Stromal cell of bone marrow (primary cell): ENCODE results near the gene CCR8.

Source experiments
- DNase-seq: peaks from one replicate; pipeline ENCODE4 v3.0.0-alpha.2; 2012; ENCODE audit warnings: low read depth

The CCR8 gene, protein sequence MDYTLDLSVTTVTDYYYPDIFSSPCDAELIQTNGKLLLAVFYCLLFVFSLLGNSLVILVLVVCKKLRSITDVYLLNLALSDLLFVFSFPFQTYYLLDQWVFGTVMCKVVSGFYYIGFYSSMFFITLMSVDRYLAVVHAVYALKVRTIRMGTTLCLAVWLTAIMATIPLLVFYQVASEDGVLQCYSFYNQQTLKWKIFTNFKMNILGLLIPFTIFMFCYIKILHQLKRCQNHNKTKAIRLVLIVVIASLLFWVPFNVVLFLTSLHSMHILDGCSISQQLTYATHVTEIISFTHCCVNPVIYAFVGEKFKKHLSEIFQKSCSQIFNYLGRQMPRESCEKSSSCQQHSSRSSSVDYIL

DNA sequence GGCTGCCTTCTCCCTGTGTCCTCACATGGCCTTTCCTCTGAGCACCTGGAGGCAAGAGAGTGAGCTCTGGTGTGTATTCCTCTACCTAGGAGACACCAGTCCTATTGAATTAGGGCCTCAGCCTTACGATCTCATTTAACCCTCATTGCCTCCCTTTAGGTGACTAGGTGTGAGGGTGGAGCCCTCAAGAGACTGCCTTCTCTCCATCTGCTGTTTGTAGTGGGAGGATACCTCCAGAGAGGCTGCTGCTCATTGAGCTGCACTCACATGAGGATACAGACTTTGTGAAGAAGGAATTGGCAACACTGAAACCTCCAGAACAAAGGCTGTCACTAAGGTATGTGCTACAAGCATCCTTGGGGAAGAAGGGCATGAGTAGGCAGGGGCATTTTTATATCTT lies at the start of gene CCR8:
CCR8 (plus strand) TSS at position 217 of the 400 bp plus-strand sequence. CDS start 2,623 bp downstream, outside the sequence.
- no peak for DNase-seq

DNA sequence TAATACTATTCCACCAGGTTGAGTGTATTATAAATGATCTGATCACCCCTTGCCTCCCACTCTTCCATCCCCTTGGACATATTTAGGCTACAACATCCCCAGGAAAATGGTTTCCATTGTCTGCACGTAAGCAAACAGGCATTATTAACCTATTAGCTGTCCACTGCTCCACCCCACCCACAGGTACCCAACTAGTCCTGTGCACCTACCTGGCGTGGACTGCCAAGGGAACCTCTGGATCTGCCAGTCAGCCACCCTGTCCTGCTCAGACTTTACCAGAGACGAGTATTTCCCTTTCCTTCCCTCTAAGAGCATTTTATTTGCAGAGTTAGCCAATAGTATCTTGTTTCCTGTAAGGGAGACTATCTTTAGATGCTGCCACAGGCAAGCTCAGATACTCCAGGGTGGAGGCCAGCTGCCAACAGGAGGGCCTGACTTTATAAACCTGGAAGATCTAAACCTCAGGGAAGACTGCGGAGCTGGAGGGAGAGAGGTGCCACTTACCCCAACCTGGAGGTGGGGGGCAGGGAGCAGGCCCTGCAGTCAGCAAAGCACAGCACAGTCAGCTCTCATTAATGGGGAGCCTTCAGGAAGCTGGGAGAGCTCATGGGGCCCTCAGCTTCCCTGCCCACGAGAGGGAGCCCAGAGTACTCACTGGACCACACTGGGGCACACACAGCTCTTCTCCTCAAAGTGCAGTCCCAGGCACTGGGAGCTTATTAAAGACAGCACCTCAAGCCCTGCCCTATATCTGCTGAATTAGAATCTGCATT lies 49.6 kb upstream of the CCR8 start, which contains the start of gene CX3CR1:
CX3CR1 (minus strand) TSS at position 292 of the 773 bp plus-strand sequence. CDS start 13,527 bp downstream, outside the sequence.
- no peak for DNase-seq

DNA sequence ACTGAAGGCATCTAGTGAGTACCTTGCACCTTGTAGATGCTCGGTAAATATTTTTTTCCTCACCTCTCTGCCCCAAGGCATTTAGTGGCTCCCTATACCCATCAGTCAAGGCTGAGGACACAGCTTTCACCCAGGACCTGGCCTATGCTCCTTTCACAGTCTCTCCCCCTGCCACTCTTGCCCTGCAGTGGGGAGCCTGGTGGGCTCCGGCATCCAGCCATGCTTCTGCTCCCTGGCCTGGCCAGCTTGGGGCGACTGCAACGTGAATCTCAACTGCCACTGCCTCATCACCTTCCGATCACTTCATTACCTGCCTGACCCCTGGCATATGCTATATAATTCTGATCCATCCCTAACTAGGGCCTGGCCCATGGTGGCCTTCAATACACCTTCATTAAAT lies 48.9 kb upstream of the CCR8 start:
- no peak for DNase-seq

DNA sequence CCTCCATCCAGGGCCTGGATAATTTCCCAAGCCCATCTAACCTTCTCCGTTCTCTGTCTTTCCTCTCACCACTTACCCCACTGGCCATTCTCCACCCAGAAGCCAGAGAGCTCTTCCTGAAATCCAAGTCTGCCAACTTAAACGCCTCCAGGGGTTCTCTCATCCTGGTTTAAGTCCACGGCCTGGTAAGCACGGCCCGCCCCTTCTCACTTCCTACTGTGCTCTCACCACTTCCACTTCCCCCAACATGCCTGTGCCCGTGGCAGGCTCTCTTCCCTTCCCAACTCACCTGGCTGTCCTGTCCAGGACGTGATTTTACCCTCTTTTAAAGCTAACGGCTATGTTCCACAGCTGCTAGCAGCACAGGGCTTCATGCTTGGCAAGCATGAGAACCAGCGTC lies 48.0 kb upstream of the CCR8 start:
- no peak for DNase-seq

DNA sequence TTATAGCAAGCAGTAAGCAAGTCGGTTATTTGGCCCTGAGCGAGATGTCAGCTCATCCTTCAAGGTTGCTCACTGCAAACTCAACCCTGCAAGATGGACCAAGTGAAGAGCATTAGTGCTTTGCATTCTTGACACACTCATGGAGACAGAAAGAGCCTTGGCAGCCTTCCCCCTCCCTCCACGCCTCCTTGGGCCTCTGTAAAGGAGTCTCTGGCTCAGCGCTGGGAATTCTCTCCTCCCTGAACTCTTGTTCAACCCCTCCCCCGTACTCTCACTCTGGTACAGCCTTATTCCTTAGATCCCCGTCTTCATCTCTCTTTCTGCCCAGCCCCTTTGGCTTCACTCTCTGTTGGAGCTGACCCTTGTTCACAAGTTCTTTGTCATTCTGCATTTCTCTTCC lies 47.5 kb upstream of the CCR8 start:
- no peak for DNase-seq

DNA sequence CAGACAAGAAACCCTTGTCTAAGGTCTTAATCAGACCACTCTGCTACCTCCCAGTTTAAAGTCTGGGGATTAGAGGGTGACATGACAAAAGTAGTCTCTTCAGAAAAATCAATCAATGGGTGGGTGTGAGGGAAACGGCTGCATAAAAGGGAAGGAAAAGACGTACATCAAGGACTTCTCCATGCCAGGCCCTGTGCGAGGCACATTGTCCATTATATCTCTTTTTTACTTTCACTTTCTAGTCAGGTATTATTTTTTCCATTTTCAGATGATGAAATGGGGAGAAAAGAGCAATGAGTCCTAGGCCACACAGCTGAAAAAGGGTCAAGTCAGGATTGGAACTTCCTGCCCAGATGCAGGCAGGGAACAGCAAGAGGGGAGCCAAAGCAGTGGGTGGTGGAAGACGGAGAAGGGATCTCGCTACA lies 45.0 kb upstream of the CCR8 start:
- peak; percentile 8 for DNase-seq

DNA sequence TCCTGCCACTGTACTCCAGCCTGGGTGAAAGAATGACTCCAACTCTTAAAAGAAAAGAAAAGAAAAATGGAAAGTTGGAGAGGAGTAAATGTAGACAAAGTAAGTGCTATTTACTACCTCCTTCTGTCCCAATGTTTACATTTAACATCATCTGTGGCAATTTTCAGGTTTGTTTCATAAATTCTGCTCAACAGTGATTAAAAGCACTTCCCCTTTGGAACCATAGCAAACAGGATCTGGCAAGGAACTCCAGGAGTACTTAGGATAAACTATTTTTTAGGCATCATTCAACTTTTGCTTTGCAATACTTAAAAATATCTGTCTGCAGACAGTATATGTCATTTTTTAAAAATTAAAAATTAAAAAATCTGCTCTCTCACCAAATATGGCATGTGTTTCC lies 44.2 kb upstream of the CCR8 start:
- DNase-seq = no peak

DNA sequence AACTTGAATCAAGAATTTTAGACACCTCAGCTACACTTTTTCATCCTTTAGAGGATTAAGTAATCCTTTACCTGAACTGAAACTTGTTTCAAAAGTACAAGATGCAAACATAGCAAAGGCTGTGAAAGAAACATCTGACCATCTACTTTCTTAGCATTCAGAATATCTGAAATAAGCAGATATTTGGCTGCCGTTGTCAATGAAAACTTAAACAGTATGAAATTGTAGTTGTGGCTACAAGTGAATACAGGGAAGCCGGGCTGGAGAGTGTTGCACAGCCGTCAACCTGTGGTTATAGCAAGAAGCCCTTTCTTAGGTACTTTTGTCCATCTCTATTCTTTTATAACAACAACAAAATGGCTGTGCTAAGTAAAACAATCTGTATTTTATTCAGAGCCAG lies 42.7 kb upstream of the CCR8 start:
- no peak for DNase-seq

DNA sequence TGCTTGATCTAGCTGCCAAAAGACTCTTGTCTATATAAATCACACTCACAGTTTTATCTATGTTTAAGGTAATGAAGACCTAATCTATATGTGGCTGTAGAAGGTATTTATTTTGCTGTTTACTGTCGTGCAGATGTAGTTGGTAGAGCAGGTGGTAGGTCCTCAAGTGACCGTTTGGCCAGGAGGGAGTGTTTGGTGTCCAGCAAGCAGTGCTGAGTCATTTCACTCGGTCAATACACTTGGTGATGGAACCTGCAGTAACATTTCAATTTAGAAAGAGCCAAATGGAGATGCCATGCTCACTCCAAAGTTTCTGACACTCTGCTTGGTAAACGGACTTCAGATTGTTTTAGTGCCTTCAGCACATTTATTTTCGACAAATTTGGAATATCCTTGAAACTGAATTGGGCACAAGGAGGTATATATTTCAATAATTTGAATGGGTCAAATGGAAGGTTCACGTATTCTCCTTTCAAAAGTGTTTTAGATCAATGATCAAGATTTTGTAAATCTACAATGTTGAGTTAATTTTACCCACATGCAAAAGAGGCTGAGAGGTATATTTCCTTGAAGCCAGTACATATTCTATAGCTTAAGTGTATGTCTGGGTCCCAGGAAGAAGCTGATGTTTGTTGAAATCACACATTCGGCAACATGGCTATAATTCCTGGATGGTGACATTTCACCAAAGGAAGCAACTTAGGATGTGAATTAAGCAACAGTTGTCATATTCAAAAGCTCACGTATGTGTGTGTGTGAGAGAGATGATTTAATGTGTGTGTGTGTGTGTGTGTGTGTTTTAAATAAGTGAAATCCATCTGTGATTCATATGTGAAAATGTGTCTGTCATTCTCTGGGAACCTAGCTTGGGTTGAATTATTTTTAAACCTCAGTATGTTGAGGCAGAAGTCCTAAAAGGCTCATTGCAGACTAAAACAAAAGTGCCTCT lies 42.0 kb upstream of the CCR8 start:
- no peak for DNase-seq

DNA sequence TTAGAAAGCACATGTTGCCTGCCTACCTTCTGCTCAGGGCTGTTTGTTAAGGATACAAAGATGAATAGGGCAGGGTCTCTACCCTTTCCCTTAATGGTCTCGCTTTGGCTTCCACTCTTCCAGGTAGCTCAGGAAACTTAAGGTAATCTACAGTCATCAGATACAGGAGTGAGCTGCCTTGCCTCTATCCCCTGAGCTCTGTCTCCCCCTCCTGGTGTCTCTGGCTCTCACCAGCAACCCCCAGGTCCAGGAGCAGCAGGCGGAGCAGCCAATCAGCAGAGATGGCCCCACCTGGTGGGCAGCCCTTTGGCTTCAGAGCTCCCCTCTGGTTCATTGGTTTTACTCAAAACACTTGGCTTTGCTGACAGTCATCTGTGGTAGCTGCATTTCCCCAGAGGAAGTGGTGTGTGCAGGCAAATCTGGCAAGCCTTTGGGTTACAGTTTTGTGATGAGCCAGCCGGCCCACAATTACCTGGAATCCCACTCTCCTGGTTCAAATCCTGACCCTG lies 41.2 kb upstream of the CCR8 start:
- peak; percentile 31 for DNase-seq

DNA sequence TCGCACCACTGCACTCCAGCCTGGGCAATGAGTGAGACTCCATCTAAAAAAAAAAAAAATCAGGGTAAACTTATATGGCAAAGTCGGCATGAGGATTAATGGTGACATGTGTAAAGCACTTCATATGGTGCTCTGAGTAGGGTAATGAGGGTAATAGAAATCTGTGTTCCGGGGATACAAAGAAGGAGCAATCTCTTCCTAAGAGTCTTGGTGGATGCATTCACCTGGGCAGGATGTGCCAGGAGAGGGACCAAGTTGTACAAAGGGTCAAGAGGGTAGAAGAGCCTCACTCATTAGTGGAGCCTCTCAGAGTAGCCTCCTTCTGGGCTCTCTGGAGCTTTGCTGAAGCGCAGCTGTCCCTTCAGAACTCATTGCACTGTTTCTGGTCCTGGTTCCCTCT lies 40.4 kb upstream of the CCR8 start:
- no peak for DNase-seq

DNA sequence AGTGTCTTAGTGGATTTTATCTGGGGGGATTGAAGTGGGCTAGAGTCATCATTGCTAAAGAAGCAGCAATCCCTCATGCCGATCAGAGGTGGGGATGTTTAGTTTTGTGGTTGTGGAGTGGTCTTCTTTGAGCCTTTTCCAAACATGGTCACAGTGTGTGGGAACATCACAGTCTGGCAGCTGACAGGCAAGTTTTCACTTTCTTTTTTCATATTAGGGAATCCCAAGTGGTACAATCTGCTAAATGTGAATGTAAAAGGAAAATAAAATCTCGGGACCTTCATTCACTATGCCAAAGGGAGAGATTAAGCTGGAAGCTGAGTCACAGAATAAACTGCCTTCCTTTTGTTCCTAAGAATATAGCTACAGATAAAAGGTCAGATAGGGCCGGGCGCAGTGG lies 39.3 kb upstream of the CCR8 start:
- DNase-seq = peak; percentile 8

DNA sequence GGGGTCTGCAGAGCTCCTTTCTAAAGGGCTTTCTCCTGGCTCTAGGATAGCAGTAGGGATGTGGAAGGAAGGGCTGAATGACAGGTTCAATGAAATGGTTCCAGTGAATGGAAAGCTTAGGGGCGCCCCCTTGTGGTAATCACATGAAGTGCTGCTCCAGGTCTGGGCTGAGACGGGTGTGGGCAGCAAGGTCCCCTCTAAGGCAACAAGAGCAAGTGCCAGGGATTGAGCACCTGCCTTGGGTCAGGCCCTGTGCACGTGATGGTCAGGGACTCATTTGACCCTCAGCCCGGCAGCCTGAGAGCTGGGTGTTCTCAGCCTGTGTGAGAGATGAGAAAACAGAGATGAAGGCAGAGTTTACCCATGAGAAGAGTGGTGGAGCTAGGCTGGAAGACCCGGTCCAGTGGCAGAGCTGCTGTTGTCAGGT lies 37.6 kb upstream of the CCR8 start:
- DNase-seq = peak; percentile 18

DNA sequence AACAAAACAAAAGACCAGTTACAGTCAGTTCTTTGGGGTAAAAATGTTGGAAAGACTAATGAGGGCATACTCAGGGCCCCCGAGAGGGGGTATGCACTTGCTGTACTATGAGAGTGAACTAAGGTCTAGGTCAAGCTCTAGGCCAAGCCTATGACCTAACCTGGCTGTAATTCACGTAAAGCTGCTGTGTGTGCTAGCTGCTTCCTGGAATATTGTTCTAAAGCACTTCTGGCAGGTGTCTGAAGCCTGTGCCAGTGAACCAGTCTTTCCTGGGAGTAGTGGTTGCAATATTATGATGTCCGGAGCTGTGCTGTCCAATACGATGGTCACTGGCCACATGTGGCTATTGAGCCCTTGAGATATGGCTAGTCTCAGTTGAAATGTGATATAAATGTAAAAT lies 36.5 kb upstream of the CCR8 start:
- DNase-seq = no peak

DNA sequence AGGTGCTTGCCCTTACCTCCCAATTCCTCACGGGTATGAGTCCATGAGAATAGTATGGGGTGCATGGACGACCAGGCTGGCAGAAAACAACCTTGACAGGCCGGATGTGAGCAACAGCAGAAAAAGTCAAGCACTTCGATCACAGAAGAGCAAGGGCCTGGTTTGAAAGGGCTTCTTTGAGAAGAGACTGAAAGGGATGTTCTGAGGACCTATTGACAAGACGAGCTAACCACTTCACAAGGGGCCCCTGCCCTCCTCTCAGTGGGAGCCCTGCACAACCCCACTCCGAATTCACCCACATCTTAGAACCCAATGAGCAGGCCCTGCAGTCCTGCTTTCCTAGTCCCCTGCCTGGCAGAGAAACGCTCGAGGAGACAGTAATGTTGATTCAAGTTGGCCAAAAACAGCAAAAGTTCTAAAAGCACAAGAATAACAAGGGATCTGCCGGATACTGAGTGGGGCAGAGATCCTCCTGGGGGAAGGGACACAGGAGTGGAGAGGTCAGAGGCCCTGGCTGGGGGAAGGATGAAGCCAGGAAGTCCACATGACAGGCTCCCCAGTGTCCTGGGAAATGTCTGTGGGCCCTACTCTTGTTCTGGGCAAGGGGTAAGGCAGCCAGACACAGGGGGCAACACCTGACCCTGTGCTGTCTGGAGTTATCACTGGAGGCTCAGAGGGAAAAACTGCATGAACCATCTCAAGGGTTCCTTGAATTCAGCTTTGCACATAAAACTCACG lies 34.9 kb upstream of the CCR8 start:
- no peak for DNase-seq

DNA sequence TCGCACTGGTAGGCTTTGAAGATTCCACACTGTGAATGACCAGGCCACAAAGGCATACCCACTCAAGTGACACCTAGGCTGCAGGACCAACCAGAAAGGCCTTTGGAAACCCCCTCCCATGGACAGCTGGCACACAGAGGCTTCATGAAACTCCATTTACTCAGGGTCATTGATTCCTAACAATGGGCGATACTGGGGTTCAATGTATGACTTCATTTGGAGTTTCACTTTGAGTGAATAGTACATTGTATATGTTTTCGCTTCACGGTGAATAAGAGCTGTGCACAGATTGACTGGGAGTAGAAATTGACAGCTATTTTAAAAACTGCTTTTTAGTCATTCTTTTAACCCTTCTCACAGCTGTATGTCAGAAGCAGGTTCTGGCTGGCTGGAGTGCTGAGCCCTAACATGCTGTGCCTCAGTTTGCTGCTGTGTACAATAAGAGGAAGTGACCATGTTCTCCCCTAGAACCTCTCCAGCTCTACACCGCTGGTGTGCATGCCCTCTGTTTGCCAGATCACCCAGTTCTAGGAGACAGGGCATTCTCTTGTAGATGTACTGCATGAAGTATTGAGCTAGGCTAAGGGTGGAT lies 34.2 kb upstream of the CCR8 start:
- no peak for DNase-seq

DNA sequence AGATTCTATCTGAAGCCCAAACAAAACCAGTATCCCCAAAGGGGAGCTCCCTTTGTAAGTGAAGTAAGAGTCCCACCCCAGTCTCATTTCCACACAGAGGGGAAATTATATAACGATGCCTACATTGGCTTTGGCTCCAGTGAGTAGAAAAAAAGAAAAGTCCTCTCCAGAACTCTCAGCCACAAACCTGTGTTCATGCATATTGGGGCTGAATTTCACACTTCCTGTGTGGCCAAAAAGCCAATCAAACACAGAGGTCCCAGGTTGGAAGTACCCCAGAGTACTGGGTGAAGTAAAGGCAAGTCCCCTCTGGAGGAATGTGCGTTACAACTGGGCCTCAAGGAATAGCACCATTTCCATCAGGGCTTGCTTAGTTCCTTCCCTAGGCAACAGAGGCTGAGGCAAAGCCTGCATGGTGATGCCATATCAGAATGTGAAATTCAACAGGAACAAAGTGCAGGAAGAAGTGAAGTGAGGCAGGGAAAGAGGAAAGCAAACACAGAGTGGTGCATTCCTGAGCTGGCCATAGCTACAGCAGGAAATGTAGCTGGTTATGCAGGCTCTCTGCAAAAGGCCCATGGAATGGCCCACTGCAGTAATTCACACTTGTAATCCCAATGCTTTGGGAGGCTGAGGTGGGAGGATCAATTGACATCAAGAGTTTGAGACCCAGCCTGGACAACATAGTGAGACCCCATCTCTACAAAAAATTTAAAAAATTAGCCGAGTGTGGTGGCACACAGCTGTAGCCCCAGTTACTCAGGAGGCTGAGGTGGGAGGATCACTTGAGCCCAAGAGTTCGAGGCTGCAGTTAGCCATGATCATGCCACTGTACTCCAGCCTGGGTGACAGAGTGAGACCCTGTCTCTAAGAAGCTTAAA lies 33.1 kb upstream of the CCR8 start:
- DNase-seq = no peak

DNA sequence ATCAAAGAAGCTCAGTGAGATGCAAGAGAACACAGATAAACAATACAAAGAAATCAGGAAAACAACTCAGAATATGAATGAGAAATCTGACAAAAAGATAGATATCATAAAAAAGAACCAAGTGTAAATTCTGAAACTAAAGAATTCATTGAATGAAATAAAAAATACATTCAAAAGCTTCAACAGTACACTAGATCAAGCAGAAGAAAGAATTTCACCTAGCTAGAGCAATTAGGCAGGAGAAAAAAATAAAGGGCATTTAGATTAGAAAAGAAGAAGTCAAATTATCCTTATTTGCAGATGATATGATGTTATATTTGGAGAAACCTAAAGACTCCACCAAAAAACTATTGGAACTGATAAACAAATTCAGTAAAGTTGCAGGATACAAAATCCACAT lies 30.2 kb upstream of the CCR8 start:
- DNase-seq = no peak

DNA sequence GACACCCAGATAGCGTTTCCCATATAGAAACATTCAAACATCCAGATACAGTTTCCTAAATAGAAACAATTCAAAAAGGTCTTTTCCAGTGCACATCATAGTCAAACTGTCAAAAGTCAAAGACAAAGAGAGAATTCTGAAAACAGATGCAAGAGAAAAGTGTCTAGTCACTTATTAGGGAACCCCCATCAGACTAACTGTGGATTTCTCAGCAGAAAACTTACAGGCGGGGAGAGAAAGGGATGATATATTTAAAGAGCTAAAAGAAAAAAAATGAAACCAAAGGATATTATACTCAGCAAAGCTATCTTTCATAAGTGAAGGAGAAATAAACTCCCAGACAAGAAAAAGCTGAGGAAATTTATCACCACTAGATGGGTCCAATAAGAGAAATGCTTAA lies 27.3 kb upstream of the CCR8 start:
- no peak for DNase-seq

DNA sequence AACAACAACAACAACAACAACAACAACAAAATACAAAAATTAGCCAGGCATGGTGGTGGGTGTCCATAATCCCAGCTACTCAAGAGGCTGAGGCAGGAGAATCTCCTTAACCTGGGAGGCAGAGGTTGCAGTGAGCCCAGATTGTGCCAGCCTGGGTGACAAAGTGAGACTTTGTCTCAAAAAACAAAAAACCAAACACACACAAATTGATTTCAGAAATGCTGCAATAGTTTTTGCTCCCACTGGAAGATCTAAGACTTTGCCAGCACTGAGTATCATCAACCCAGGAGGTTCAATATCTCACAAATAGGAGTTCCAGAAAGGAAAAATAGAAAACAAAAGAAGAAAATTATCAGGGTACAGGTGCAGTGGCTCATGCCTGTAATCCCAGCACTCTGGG lies 16.2 kb upstream of the CCR8 start:
- no peak for DNase-seq
